ENCODE results near the gene CTXN2.

CTXN2 gene

GRCh38 chr15:48221261-48221660 lies 29.8 kb downstream of the CTXN2 start:
- no peaks in the 10 kb centered on the region for H4K20me1 ChIP-seq (ENCODE audit: insufficient read depth, low read length)
- H3K4me3 ChIP-seq (ENCODE audit: low read length), result no peak overlapping the region
- no peak overlapping the region for H3K9ac ChIP-seq (ENCODE audit: low read length)
- no peak overlapping the region for H3K27ac ChIP-seq (ENCODE audit: low read length)
- H3K9me3 ChIP-seq (replicated peaks; ENCODE audit: insufficient read depth, low read length), result no peaks in the 10 kb centered on the region
- H3K9me2 ChIP-seq (replicated peaks; ENCODE audit: insufficient read depth, low read length), result no peaks in the 10 kb centered on the region
- no peaks in the 10 kb centered on the region for H3K79me2 ChIP-seq (ENCODE audit: low read length)
- H3K4me1 ChIP-seq (ENCODE audit: low read length), result no peaks in the 10 kb centered on the region
- no peak overlapping the region for H2AFZ ChIP-seq (ENCODE audit: low read length)
- no peaks in the 10 kb centered on the region for H3K27me3 ChIP-seq (replicated peaks; ENCODE audit: insufficient read depth, low read length)
- no peaks in the 10 kb centered on the region for H3K36me3 ChIP-seq (replicated peaks; ENCODE audit: insufficient read depth, low read length)
- no peak overlapping the region for H3K4me2 ChIP-seq (ENCODE audit: low read depth, low read length)
- H3F3A ChIP-seq (ENCODE audit: insufficient read depth, low read length), result no peaks in the 10 kb centered on the region
- TF ChIP-seq, protein P1, sequence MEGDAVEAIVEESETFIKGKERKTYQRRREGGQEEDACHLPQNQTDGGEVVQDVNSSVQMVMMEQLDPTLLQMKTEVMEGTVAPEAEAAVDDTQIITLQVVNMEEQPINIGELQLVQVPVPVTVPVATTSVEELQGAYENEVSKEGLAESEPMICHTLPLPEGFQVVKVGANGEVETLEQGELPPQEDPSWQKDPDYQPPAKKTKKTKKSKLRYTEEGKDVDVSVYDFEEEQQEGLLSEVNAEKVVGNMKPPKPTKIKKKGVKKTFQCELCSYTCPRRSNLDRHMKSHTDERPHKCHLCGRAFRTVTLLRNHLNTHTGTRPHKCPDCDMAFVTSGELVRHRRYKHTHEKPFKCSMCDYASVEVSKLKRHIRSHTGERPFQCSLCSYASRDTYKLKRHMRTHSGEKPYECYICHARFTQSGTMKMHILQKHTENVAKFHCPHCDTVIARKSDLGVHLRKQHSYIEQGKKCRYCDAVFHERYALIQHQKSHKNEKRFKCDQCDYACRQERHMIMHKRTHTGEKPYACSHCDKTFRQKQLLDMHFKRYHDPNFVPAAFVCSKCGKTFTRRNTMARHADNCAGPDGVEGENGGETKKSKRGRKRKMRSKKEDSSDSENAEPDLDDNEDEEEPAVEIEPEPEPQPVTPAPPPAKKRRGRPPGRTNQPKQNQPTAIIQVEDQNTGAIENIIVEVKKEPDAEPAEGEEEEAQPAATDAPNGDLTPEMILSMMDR (IDR thresholded peaks at IDR 0.05; ENCODE audit: low read length), result no peak
- no peak for TF ChIP-seq EZH2phosphoT487 (IDR thresholded peaks at IDR 0.05; ENCODE audit: low read length)
- no peak for TF ChIP-seq EZH2 (optimal IDR thresholded peaks at IDR 0.05; ENCODE audit: low read depth, low read length)
- no peak for DNase-seq

DNA sequence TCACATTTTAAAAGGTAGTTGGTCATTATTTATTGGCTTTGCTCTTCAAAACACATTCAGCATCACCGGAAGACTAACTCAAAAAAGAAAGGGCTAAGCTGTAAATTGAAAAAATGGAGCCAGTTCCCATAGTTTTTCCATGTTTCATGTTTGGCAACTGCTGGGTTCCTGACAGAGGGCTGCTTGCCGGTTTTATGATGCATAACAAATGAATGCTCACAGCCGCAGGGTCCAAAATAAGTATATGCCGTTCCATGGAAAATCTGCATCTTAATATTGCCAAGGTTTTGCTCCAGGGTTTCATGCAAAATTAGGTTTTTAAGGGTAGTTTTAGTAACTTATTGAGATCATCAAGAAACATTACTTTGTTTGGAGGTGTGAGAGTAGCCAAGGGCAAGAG lies 30.4 kb downstream of the CTXN2 start:
- no peak overlapping the region for H2AFZ ChIP-seq (ENCODE audit: low read length)

DNA sequence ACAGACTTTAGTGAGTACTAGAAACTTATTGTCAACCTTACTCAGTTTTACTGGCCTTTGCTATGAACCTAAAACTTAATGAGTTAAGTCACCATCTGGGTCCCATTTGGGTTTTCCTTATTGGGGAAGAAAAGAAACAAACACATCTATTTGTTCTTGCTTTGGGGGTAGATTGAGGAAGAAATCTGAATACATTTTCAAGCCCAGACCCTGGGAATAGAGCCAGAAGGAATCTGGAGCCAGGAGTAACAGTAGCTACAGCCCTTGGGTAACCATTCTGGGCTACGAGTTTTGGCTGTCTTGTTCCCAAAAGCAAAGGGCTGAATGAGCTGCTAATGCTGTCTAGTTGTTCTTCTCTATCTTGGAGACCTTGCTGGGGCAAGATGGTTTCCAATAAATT lies 31.2 kb downstream of the CTXN2 start:
- Histone ChIP-seq H3K9me2 (replicated peaks; ENCODE audit: insufficient read depth, low read length) (no peaks in the 10 kb centered on the region), H3K79me2 (ENCODE audit: low read length) (no peaks in the 10 kb centered on the region), H3K27ac (ENCODE audit: low read length) (no peak overlapping the region), H3K9me3 (replicated peaks; ENCODE audit: insufficient read depth, low read length) (no peaks in the 10 kb centered on the region), H3K4me1 (ENCODE audit: low read length) (no peaks in the 10 kb centered on the region), H2AFZ (ENCODE audit: low read length) (no peak overlapping the region), H3K27me3 (replicated peaks; ENCODE audit: insufficient read depth, low read length) (no peaks in the 10 kb centered on the region), H3F3A (ENCODE audit: insufficient read depth, low read length) (no peaks in the 10 kb centered on the region), H3K4me3 (ENCODE audit: low read length) (no peak overlapping the region), H3K9ac (ENCODE audit: low read length) (no peak overlapping the region), H3K4me2 (ENCODE audit: low read depth, low read length) (no peak overlapping the region), H3K36me3 (replicated peaks; ENCODE audit: insufficient read depth, low read length) (no peaks in the 10 kb centered on the region), H4K20me1 (ENCODE audit: insufficient read depth, low read length) (no peaks in the 10 kb centered on the region)
- TF ChIP-seq, protein P1 (IDR thresholded peaks at IDR 0.05; ENCODE audit: low read length), result no peak
- TF ChIP-seq EZH2phosphoT487 (IDR thresholded peaks at IDR 0.05; ENCODE audit: low read length) (no peak), EZH2 (optimal IDR thresholded peaks at IDR 0.05; ENCODE audit: low read depth, low read length) (no peak)
- DNase-seq, result no peak

More for the DNA sequence above, 30.4 kb downstream of the CTXN2 start:
- TF ChIP-seq EZH2 (optimal IDR thresholded peaks at IDR 0.05; ENCODE audit: low read depth, low read length) (no peak), EZH2phosphoT487 (IDR thresholded peaks at IDR 0.05; ENCODE audit: low read length) (no peak)
- TF ChIP-seq, protein P1 (IDR thresholded peaks at IDR 0.05; ENCODE audit: low read length), result no peak
- Histone ChIP-seq H3K36me3 (replicated peaks; ENCODE audit: insufficient read depth, low read length) (no peaks in the 10 kb centered on the region), H3K9me3 (replicated peaks; ENCODE audit: insufficient read depth, low read length) (no peaks in the 10 kb centered on the region), H3K9ac (ENCODE audit: low read length) (no peak overlapping the region), H4K20me1 (ENCODE audit: insufficient read depth, low read length) (no peaks in the 10 kb centered on the region), H3K4me2 (ENCODE audit: low read depth, low read length) (no peak overlapping the region), H3K9me2 (replicated peaks; ENCODE audit: insufficient read depth, low read length) (no peaks in the 10 kb centered on the region), H3K4me1 (ENCODE audit: low read length) (no peaks in the 10 kb centered on the region), H3K27me3 (replicated peaks; ENCODE audit: insufficient read depth, low read length) (no peaks in the 10 kb centered on the region), H3K79me2 (ENCODE audit: low read length) (no peaks in the 10 kb centered on the region), H3K27ac (ENCODE audit: low read length) (no peak overlapping the region), H3K4me3 (ENCODE audit: low read length) (no peak overlapping the region), H3F3A (ENCODE audit: insufficient read depth, low read length) (no peaks in the 10 kb centered on the region)
- DNase-seq, result no peak

All from MM.1S (cell line).